Mucosa of gallbladder (tissue), 1 donor: ENCODE results near the gene PRAMEF20. TPM values are rescaled to one million over a fixed set of nuclear protein-coding genes. Genes with fewer than 3 reads are reported as not detected.
A peak's percentile ranks its signal among the peaks of the same experiment; 100 is the strongest.
"Not testable (repeated sequence)": the region's sequence is repeated elsewhere in the genome, so short reads cannot be mapped to it uniquely, and the experiment has no call there.

Source experiments
- DNase-seq: peaks from one replicate; pipeline ENCODE4 v3.0.0-alpha.2; 2020; ENCODE audit warnings: low spot score
- total RNA-seq: library from RNA; stranded (reverse); gene quantifications from one replicate; pipeline ENCODE4 v1.2.1, GENCODE V29; 2021
- donor health status: DM: no; HTN: no; CAD: no.

The PRAMEF20 gene
- not detected for total RNA-seq

DNA sequence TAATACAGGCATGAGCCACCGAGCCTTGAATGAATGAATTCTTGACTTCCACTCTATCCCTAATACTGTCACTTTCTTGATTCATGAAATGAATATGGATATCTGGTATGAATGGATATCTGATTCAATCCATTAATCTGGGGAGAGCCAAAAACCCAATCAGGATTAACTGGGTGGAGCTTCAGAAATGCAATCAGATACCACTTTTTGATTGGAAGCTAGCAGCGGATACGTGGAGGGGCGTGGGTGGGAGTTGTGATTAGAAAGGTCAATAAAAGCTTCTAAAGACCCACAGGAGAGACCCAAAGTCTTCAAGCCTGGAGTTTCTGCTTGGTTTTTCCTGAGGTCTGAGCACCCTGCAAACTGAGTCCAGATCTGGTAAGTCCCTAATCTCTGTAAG is at the start of gene PRAMEF20:
Gene PRAMEF20, plus strand, starts transcription at position 301 of the 400 bp plus-strand sequence. CDS start 5,905 bp downstream, outside the sequence.
- not testable (repeated sequence) for DNase-seq

DNA sequence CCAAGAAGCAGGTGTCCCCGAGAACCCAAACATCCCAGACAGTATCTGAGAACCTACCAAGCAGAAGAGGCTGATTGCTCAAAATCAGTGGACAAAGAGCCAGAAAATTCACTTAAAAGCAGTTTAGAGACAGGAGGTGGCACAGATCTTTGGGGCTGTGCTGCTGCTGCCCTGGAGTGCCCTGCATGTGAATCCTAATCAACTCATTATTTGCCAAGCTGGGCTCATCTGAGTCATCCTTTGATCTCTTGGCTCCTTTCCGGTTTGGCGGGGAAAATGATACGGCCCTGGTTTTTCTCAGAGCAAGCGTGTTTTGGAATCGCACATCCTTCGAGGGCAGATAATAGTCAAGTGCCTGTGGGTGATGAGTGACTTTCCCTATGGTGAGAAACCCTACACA is 47.9 kb upstream of the PRAMEF20 start:
- DNase-seq, result not testable (repeated sequence)

DNA sequence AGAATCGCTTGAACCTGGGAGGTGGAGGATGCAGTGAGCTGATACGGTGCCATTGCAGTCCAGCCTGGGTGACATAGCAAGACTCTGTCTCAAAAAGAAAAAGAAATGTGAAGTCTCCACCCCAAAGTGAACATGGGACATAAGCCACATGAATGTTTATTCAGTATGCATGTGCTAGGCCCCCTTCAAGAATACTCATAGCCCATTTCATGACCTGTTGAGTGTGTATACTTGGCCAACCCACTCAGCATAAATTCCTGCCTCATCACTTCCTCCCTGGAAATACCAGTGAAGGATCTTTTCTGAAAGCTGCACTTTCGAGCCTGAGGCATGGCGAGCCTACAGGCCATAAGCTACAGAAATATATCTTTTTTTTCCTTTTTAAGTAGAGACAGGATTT is 45.3 kb upstream of the PRAMEF20 start:
- not testable (repeated sequence) for DNase-seq

DNA sequence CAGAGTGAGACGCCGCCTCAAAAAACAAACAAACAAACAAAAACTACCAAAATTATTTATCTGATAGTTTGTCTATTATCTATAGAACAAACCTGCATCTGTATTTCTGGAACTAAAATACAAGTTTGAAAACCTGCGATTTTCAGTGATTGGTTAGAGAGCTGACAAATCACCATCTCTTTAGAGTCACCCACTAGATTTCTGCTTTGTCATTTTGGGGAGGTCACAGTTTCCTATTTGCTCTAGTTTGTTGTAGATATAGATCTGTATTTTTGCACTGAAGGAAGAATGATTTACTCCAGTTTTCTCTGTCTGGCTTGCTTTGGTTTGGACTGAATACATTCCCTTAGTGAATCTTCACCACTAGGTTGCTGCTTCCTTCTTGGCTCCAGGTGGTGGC is 43.7 kb upstream of the PRAMEF20 start:
- not testable (repeated sequence) for DNase-seq

DNA sequence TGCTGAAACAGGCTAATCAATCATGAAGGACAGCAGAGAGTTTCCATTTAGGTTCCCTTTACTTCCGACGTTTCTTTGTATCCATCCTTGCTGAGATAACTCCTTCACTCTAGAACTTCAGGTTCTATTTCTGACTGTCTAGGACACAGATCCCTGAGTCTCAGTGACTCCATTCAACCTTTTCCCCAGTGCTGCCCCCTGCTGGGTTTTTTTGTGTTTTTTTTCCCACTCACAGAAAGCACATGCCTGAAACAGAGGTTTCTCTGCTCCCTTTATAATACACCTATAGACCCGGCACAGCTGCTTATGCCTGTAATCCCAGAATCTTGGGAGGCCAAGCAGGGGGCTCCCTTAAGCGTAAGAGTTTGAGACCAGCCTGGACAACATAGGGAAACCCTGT is 41.7 kb upstream of the PRAMEF20 start:
- DNase-seq, result not testable (repeated sequence)

DNA sequence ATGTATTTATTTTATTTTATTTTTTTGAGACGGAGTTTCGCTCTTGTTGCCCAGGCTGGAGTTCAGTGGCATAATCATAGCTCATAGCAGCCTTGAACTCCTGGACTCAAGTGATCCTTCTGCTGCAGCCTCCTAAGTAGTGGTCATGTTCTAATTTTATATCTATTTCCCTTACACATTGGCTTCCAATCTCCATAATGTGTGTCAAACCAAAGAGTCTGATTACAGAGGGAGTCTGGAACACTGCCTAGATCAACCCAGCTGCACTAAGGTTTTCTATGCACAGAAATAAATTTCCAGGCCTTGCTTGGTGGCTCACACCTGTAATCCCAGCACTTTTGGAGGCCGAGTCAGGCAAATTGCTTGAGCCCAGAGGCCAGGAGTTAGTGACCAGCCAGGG is 31.3 kb upstream of the PRAMEF20 start:
- DNase-seq, result not testable (repeated sequence)

DNA sequence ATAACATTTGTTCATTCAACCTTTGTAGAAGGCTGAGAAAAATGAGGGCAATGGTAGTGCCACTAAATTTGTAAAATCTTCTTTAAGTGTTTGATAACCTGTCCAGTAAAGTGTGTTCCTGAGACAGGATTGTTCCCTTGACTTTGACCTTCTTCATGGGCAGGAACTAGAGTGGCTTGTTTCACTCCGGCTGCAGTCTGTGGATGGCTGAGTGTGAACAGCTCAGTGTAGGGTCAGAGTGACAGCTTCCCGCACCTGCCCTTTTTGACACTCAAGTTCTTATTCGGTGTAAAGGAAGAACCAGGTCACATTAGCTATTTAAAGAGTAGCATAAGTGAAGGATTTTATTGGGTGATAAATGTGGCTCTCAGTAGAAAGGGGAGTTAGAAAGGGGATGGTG is 29.9 kb upstream of the PRAMEF20 start:
- not testable (repeated sequence) for DNase-seq

DNA sequence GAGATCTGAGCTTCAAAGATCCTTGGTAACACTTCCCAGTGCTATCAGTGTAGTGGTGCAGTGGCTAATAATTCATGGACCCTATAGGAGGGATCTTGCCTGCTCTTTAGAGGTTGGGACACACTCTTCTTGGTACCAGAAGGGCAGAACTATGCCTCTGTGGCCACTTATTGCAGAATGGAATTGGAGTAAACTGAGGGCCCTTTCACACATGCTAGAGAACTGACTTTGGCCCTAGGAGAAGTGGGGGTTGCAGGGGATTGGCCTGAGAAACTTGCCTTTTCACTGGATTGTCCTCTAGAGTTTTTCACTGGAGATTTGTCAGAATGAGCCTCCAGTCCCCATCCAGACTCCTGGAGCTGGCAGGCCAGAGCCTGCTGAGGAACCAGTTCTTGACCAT is 20.9 kb upstream of the PRAMEF20 start, which contains the start of gene PRAMEF17:
Gene PRAMEF17, plus strand, starts transcription at position 301 of the 400 bp plus-strand sequence. Its CDS starts 26 bp downstream, at position 327.
- DNase-seq, result not testable (repeated sequence)

DNA sequence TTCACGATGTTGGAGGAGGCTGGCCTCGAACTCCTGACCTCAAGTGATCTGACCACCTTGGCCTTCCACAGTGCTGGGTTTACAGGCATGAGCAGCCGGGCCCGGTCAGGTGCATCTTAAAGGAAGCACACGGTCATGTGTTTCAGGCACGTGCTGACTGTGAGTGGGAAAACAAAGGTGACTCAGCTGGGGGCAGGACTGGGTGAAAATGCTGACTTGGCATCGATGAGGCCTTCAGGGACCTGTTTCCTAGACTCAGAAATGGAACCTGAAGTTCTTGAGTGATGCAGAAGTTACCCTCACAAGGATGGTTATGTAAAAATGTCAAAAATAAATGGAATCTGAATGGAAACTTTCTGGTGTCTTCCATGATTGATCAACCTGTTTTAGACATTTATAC is 17.2 kb upstream of the PRAMEF20 start:
- not testable (repeated sequence) for DNase-seq

DNA sequence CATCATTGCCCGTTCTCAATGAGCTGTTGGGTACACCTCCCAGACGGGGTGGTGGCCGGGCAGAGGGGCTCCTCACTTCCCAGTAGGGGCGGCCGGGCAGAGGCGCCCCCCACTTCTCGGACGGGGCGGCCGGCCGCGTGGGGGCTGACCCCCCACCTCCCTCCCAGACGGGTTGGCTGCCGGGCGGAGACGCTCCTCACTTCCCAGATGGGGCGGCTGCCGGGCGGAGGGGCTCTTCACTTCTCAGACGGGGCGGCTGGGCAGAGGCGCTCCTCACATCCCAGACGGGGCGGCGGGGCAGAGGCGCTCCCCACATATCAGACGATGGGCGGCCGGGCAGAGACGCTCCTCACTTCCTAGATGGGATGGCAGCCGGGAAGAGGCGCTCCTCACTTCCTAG is 15.5 kb upstream of the PRAMEF20 start:
- not testable (repeated sequence) for DNase-seq

DNA sequence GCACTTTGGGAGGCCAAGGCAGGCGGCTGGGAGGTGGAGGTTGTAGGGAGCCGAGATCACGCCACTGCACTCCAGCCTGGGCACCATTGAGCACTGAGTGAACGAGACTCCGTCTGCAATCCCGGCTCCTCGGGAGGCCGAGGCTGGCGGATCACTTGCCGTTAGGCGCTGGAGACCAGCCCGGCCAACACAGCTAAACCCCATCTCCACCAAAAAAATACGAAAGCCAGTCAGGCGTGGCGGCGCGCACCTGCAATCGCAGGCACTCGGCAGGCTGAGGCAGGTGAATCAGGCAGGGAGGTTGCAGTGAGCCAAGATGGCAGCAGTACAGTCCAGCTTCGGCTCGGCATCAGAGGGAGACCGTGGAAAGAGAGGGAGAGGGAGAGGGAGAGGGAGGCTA is 14.9 kb upstream of the PRAMEF20 start:
- not testable (repeated sequence) for DNase-seq

DNA sequence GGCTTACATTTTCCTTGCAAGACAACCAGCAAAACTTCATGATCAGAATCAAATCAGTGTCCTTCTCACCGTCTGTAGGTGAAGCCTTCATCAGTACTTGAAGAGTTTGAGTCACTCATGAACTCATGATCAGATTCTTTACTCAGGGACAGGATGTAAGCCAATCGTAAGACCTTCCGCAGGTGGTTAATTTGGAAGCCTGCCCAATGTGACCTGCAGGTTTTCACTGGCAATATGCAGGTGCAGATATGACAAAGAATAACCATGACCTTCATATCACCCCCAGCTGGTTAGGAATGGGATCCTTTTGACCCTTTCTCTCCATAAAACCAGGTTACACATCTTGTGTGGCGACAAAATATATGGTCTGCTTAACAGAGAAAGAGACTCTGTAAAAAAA is 2.4 kb upstream of the PRAMEF20 start:
- DNase-seq, result no peak

DNA sequence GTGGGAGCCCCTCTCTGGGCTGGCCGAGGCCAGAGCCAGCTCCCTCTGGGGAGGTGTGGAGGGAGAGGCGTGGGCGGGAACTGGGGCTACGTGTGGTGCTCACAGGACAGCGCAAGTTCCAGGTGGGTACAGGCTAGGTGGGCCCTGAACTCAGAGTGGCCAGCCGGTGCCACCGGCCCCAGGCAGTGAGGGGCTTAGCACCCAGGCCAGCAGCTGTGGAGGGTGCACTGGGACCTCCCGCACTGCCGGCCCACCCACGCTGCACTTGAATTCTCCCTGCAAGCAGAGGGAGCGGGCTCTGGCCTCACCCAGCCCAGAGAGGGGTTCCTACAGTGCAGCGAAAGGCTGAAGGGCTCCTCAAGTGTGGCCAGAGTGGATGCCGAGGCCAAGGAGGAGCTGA is 20.2 kb downstream of the PRAMEF20 start:
- no peak for DNase-seq

DNA sequence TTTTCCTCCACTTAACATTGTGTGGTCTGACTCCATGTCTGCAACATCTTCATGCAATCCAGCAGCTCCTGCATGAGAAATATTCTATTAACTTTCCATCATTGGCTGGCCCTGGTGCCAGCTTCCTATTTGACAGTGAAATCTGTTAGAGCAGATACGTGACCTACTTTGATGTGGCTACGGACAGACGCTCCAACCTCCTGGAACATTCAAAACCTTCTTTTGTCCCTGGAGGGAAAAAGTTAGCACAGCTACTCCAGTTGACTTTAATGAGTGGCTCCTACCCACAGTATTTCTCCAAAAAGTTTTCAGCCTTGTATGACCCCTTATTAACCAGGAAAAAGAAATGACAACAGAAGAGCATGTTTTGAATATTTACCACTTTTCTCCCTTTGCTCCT is 22.0 kb downstream of the PRAMEF20 start:
- no peak for DNase-seq

DNA sequence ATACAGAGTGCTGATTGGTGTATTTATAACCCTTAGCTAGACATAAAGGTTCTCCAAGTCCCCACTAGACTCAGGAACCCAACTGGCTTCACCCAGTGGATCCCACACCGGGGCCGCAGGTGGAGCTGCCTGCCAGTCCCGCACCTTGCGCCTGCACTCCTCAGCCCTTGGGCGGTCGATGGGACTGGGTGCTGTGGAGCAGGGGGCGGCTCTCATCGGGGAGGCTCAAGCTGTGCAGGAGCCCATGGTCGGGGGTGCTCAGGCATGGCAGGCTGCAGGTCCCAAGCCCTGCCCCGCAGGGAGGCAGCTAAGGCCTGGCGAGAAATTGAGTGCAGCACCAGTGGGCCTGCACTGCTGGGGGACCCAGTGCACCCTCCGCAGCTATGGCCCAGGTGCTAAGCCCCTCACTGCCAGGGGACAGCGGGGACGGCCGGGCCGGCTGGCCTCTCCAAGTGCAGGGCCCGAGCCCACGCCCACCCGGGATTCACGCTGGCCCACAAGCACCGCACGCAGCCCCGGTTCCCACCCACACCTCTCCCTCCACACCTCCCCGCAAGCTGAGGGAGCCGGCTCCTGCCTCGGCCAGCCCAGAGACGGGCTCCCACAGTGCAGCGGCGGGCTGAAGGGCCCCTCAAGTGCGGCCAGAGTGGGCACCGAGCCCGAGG is 23.6 kb downstream of the PRAMEF20 start:
- DNase-seq, result not testable (repeated sequence)

DNA sequence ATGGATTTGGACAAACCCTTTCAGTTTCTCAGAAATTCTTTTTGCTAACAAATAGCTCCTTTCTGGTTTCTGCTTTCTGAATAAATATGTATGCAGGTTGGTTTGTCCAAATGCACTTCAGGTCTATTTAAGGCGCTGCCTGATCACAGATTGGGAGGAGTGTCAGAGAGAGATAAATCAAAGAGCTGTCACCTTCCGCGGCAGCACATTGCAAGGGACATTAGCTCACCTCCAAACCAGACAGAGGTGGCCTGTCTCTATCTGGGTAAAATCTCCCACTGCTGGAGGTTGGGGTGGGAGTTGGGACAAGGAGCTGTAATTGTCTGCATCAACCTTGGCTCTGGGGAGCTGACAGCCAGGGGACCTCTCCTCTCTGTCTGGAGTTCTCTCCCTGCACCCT is 25.2 kb downstream of the PRAMEF20 start:
- DNase-seq, result no peak

DNA sequence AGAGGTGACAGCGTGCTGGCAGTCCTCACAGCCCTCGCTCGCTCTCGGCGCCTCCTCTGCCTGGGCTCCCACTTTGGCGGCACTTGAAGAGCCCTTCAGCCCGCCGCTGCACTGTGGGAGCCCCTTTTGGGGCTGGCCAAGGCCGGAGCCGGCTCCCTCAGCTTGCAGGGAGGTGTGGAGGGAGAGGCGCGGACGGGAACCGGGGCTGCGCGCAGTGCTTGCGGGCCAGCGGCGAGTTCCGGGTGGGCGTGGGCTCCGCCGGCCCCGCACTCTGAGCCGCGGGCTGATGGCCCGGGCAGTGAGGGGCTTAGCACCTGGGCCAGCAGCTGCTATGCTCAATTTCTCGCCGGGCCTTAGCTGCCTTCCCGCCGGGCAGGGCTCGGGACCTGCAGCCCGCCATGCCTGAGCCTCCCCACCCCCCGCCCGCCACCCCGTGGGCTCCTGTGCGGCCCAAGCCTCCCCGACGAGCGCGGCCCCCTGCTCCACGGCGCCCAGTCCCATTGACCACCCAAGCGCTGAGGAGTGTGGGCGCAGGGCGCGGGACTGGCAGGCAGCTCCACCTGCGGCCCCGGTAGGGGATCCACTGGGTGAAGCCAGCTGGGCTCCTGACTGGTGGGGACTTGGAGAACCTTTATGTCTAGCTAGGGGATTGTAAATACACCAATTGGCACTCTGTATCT is 29.0 kb downstream of the PRAMEF20 start:
- DNase-seq, result not testable (repeated sequence)

DNA sequence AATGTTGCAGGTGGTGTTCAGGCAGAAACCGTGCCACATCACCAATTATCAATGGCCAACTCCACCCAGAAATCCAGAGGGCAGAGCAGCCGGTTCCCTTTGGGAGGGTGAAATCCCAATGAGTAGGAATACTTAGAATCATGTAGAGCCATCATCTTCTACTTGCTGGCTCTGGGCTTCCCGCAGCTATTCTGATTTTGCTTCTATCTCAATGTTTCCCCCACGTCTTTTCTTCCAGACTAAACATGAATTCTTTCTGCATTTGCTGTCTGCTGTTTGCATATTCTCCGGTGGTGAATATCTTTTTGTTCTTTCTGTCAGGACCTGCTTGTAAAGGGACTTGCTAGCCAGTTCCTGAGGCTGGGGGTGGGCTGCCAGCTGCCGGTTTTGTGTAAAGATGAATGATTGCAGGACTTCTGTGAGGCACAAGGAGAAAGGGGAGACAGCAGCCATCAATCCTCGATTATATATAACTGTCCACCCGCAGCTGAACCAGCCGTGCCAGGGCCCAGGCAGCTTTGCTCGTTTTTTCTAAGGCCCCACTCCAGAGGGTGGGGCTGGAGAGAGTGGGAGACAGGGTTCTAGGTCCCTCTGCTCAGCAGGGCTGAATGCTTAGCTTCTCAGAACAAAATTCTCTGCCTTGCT is 33.2 kb downstream of the PRAMEF20 start:
- peak; percentile 13 for DNase-seq

DNA sequence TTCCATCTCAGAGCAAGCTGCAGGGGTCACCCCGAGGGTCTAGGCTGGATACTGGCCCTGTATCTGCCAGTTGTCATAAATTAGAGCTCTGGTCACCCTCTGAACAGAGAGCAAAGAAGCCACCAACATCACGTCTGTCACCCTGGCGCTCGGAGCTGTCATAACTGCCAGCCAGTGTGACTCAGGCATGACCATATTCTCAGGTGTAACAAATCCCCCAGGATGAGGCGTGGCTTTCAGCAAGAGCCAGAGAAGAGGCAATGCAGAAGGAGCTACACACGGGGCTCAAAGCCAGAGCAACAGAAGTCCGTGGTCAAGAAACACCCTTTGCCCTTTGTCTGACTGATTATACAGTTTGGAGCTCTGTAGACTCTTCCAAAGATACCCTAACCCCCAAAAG is 40.0 kb downstream of the PRAMEF20 start:
- DNase-seq, result no peak

DNA sequence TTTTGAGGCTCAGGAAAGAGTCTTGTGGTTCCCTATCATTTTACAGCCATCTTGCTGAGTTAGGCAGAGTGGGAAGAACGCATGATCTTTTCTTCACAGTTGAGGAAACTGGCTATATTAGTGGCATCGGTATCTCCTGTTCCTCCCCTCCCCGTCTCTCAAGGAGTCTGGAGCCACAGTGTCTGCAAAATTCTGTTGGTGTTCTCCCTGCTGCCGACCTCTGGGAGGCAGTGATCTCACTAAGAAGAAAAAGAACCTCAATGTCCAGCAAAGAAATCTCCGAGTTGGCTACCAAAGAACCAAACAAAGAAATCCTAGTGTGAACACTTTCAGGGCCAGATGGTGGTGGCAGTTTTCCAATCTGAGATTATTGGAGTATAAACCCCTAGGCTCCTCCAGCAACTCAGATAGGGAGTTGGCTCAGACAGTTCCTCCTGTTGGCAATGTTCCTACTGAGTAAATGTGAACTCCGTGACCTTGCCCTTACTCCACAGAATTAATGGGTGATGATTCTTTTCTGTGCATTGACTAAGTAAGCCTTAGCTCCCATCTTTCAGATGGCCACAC is 41.2 kb downstream of the PRAMEF20 start:
- DNase-seq, result no peak

DNA sequence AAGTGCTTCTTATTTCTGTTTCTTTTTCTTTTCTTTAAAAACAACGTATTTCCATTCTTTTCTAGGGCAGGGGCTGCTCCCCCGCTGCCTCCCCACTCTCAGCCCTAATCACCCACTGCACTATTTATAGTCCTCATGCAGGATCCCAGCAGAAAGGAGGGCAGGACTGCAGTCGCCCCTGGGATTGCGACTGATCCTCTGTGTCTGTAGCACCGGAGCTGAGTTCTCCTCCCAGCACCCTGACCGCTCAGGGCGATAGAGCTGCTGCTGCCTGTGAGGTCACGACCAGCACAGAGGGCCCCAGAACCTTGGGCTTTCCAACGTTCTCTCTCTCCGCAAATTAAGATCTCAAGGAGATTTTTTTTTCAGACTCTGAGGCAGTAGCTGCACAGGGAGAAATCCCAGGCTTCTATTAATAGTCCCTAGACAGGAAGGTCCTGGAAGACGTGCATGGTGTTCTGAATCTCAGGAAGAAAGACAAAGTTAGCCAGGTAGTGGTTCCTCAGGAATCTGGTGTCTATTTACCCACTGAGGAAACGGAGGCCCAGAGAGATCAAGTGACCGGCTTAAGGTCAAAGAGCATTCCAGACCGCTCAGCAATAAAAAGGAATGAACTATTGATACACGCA is 46.8 kb downstream of the PRAMEF20 start:
- no peak for DNase-seq

DNA sequence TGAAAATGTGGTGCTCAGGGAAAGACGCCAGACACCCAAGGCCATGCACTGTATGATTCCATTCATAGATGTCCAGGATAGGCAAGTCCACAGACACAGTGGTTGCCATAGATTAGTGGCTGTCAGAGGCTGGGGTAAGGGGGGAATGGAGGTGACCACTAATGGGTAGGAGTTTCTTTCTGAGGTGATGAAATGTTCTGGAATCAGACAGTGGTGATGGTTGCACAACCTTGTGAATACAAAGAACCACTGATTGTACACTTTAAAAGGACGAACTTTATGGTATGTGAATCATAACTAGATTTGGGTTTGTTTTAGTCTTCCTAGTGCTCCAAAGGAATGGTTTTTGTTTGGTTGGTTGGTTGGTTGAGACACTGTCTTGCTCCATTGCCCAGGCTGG is 51.7 kb downstream of the PRAMEF20 start:
- no peak for DNase-seq
